Measurements from ENCODE around the gene NMNAT2.

The NMNAT2 gene

GRCh38 chr1:183234660-183235476 lies 183.3 kb downstream of the NMNAT2 start:
- DNase-seq, result peak; percentile 65 to 89 (median 73)

- DNase-seq, result no peak
Measured at GRCh38 chr1:183233113-183233512, 185.1 kb downstream of the NMNAT2 start.

GRCh38 chr1:183231545-183231944 lies 186.6 kb downstream of the NMNAT2 start:
- no peak for DNase-seq

GRCh38 chr1:183230413-183230812 lies 187.8 kb downstream of the NMNAT2 start:
- DNase-seq, result no peak

- DNase-seq, result peak in 1 of 3 experiments; percentile 25
Measured at GRCh38 chr1:183228347-183229220, 189.6 kb downstream of the NMNAT2 start.

- DNase-seq, result peak; percentile 11 to 61 (median 52)
Measured at GRCh38 chr1:183227422-183228346, 190.5 kb downstream of the NMNAT2 start.

- peak in 1 of 3 experiments; percentile 70 for DNase-seq
Measured at GRCh38 chr1:183226963-183227362, 191.2 kb downstream of the NMNAT2 start.

- peak in 2 of 3 experiments; percentile 46 to 60 for DNase-seq
Measured at GRCh38 chr1:183226361-183226760, 191.8 kb downstream of the NMNAT2 start.

- peak in 1 of 3 experiments; percentile 41 for DNase-seq
Measured at GRCh38 chr1:183223467-183223866, 194.7 kb downstream of the NMNAT2 start.

GRCh38 chr1:183222909-183223308 lies 195.3 kb downstream of the NMNAT2 start:
- DNase-seq, result no peak

GRCh38 chr1:183219616-183220009 lies 198.6 kb downstream of the NMNAT2 start:
- DNase-seq, result peak in 1 of 3 experiments; percentile 71

GRCh38 chr1:183218971-183219615 lies 199.1 kb downstream of the NMNAT2 start:
- DNase-seq, result peak; percentile 51 to 78 (median 77)

- peak; percentile 33 to 66 (median 64) for DNase-seq
Measured at GRCh38 chr1:183218027-183218618, 200.1 kb downstream of the NMNAT2 start.

GRCh38 chr1:183215936-183216335 lies 202.2 kb downstream of the NMNAT2 start:
- DNase-seq, result no peak

- peak; percentile 7 to 93 (median 51) for DNase-seq
Measured at GRCh38 chr1:183215076-183215720, 203.0 kb downstream of the NMNAT2 start.

- peak; percentile 23 to 61 (median 44) for DNase-seq
Measured at GRCh38 chr1:183214021-183214970, 203.9 kb downstream of the NMNAT2 start.

GRCh38 chr1:183212870-183213269 lies 205.3 kb downstream of the NMNAT2 start:
- DNase-seq, result no peak

GRCh38 chr1:183210681-183211080 lies 207.5 kb downstream of the NMNAT2 start:
- DNase-seq, result no peak

GRCh38 chr1:183209533-183210158 lies 208.5 kb downstream of the NMNAT2 start:
- peak in 1 of 3 experiments; percentile 21 for DNase-seq

All from NCI-H1417 (cell line).